Retinal pigment epithelial cell (primary cell): ENCODE measurements around the gene MND1.

Experiments used
- DNase-seq: peaks from one replicate; pipeline ENCODE4 v3.0.0-alpha.2; 2010; ENCODE audit warnings: low read depth
- H3K4me3 ChIP-seq: 2 replicates; pipeline ENCODE4 v1.5.1; 2011; ENCODE audit warnings: mild to moderate bottlenecking, low read length, control low read depth, moderate library complexity
- CTCF ChIP-seq: conservative IDR thresholded peaks from 2 replicates; pipeline ENCODE4 v1.5.1; 2011; ENCODE audit warnings: low read depth, low read length, control low read depth, inconsistent platforms

Gene MND1

GRCh38 chr4:153365003-153365402 is 20.5 kb downstream of the MND1 start:
- no peak overlapping the region for H3K4me3 ChIP-seq
- DNase-seq: no peak
- TF ChIP-seq CTCF: no peak

DNA sequence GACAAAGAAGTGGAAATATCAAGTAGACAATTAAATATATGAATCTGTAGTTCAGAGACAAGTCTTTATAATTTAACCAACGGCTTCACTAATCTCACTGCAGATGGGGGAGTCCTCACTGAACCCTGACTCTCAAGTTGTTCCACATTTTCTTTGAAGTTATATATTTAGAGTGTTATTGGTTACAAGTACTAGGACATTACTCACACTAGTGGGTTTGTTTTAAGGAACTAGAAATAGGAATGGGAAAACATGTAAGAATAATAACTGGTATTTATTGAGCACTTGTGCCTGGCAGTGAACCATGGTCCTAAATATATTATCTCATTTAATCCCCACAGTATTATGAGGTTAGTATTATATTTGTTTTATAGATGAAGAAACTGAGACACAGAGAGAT is 22.0 kb downstream of the MND1 start:
- H3K4me3 ChIP-seq: no peak overlapping the region
- no peak for TF ChIP-seq CTCF
- no peak for DNase-seq

GRCh38 chr4:153367092-153367491 is 22.6 kb downstream of the MND1 start:
- no peak for DNase-seq
- no peak for TF ChIP-seq CTCF
- H3K4me3 ChIP-seq: no peak overlapping the region

GRCh38 chr4:153369021-153369420 is 24.5 kb downstream of the MND1 start:
- no peak for TF ChIP-seq CTCF
- no peak for DNase-seq
- no peak overlapping the region for H3K4me3 ChIP-seq

- H3K4me3 ChIP-seq: no peak overlapping the region
- DNase-seq: no peak
- no peak for TF ChIP-seq CTCF
Measured at GRCh38 chr4:153371701-153372234, 27.3 kb downstream of the MND1 start.

DNA sequence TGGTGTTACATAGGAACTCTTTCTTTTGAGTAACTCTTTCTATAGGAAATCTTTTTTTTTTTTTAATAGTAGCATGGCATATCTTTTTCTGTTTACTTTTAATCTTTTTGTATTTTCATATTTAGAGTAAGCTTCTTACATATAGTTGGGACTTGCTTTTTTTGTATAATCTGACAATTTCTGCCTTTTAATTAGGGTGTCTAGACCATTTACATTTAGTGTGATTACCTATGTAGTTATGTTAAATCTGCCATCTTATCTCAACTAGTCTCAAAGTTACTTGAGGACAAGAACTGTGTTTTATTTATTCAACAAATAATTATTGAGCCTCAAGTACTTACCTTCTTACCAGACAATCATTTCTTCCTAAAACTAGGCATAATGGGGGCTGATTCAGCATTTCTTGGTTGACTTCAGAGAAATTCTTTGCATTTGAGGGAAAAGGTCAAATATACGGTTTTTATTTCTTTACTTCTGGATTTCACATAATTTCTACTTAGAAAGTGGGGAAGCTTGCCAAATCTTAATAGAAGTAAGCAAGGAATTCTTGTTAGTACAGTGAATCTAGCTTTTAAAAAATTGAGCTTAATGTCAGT is 28.6 kb downstream of the MND1 start:
- no peak for TF ChIP-seq CTCF
- no peak overlapping the region for H3K4me3 ChIP-seq
- peak; percentile 56 for DNase-seq

GRCh38 chr4:153374442-153374841 is 30.0 kb downstream of the MND1 start:
- H3K4me3 ChIP-seq: no peak overlapping the region
- no peak for DNase-seq
- TF ChIP-seq CTCF: no peak
